Osteocyte (in vitro differentiated cells): Measurements from ENCODE around the gene CIB4. TPM values are rescaled to one million over a fixed set of nuclear protein-coding genes. Genes with fewer than 3 reads are reported as not detected.
A peak's percentile ranks its signal among the peaks of the same experiment; 100 is the strongest.

ENCODE experiments used
- DNase-seq: peaks from one replicate; pipeline ENCODE4 v3.0.0; 2021; ENCODE audit warnings: mixed read lengths; ENCODE audit not compliant: unreplicated experiment; ENCODE audit errors: extremely low spot score
- H3K27ac Mint-ChIP-seq: one replicate; pipeline ENCODE4 v1.8.0; 2021; ENCODE audit warnings: mild to moderate bottlenecking, mixed read lengths; ENCODE audit not compliant: unreplicated experiment
- H3K27me3 Mint-ChIP-seq: one replicate; pipeline ENCODE4 v1.8.0; 2021; ENCODE audit warnings: mixed read lengths; ENCODE audit not compliant: unreplicated experiment
- H3K36me3 Mint-ChIP-seq: one replicate; pipeline ENCODE4 v1.8.0; 2021; ENCODE audit warnings: mixed read lengths; ENCODE audit not compliant: unreplicated experiment
- H3K4me1 Mint-ChIP-seq: one replicate; pipeline ENCODE4 v1.8.0; 2021; ENCODE audit warnings: mixed read lengths; ENCODE audit not compliant: unreplicated experiment
- H3K4me3 Mint-ChIP-seq: one replicate; pipeline ENCODE4 v1.8.0; 2021; ENCODE audit warnings: mild to moderate bottlenecking, moderate library complexity, mixed read lengths; ENCODE audit not compliant: unreplicated experiment
- H3K9me3 Mint-ChIP-seq: one replicate; pipeline ENCODE4 v1.8.0; 2021; ENCODE audit warnings: mixed read lengths; ENCODE audit not compliant: unreplicated experiment
- CTCF ChIP-seq: fragments of 200-600 bp; sonication (generic); IDR thresholded peaks from 2 replicates; pipeline ENCODE4 v1.5.0; 2021; ENCODE audit warnings: antibody characterized with exemption, mild to moderate bottlenecking, moderate library complexity
- total RNA-seq: library from RNA; stranded (reverse); gene quantifications from 2 replicates; pipeline ENCODE4 v1.2.1, GENCODE V29; 2021

Gene CIB4
- total RNA-seq, 1 donor from 2014 or later = not detected

- no peaks in the 10 kb centered on the region for H3K36me3 Mint-ChIP-seq
- no peaks in the 10 kb centered on the region for H3K9me3 Mint-ChIP-seq
- H3K27ac Mint-ChIP-seq = peak overlapping the region; percentile 68
- H3K4me1 Mint-ChIP-seq = peaks cover 18% of the 10 kb centered on the region
- peaks cover 42% of the 10 kb centered on the region for H3K27me3 Mint-ChIP-seq
- no peak for DNase-seq
- TF ChIP-seq CTCF = no peak
- no peak overlapping the region for H3K4me3 Mint-ChIP-seq
Measured at GRCh38 chr2:26651799-26652198, 10.6 kb upstream of the CIB4 start.

GRCh38 chr2:26651470-26651771 lies 10.3 kb upstream of the CIB4 start:
- no peak for DNase-seq
- TF ChIP-seq CTCF = no peak
- no peak overlapping the region for H3K27ac Mint-ChIP-seq
- H3K4me3 Mint-ChIP-seq = no peak overlapping the region
- H3K9me3 Mint-ChIP-seq = no peaks in the 10 kb centered on the region
- H3K4me1 Mint-ChIP-seq = peaks cover 18% of the 10 kb centered on the region
- no peaks in the 10 kb centered on the region for H3K36me3 Mint-ChIP-seq
- peaks cover 46% of the 10 kb centered on the region for H3K27me3 Mint-ChIP-seq

- no peak for TF ChIP-seq CTCF
- Mint-ChIP-seq H3K27ac (no peak overlapping the region), H3K27me3 (peaks cover 51% of the 10 kb centered on the region), H3K9me3 (no peaks in the 10 kb centered on the region), H3K4me3 (no peak overlapping the region), H3K36me3 (no peaks in the 10 kb centered on the region), H3K4me1 (peaks cover 18% of the 10 kb centered on the region)
- no peak for DNase-seq
Measured at GRCh38 chr2:26650713-26651469, 9.7 kb upstream of the CIB4 start.

- Mint-ChIP-seq H3K4me3 (no peak overlapping the region), H3K27me3 (peaks cover 56% of the 10 kb centered on the region), H3K27ac (no peak overlapping the region), H3K4me1 (peaks cover 18% of the 10 kb centered on the region), H3K9me3 (no peaks in the 10 kb centered on the region), H3K36me3 (no peaks in the 10 kb centered on the region)
- no peak for TF ChIP-seq CTCF
- no peak for DNase-seq
Measured at GRCh38 chr2:26649992-26650712, 9.0 kb upstream of the CIB4 start.

- Mint-ChIP-seq H3K4me3 (no peak overlapping the region), H3K4me1 (peaks cover 18% of the 10 kb centered on the region), H3K27me3 (peaks cover 58% of the 10 kb centered on the region), H3K36me3 (no peaks in the 10 kb centered on the region), H3K27ac (no peak overlapping the region), H3K9me3 (no peaks in the 10 kb centered on the region)
- DNase-seq = no peak
- no peak for TF ChIP-seq CTCF
Measured at GRCh38 chr2:26649322-26649721, 8.2 kb upstream of the CIB4 start.
